Gastrocnemius medialis (tissue), 4 donors: Measurements from ENCODE around the gene CRYBG1.

ENCODE experiments used
- POLR2A ChIP-seq, 2 donors: fragments of 450-650 bp; IDR thresholded peaks; one replicate each; pipeline ENCODE4 v1.6.1; 2017; ENCODE audit warnings: antibody characterized with exemption in 2 of 2, mild to moderate bottlenecking in 2 of 2, moderate library complexity in 2 of 2
- TF ChIP-seq, protein P1 (sequence below), 5 experiments: fragments of 450-650 bp in 3 of 5; fragments of 200-600 bp in 2 of 5; sonication (generic) in 2 of 5; IDR thresholded peaks in 4 of 5; conservative IDR thresholded peaks in 1 of 5; 1 replicate in 4 of 5; 2 replicates in 1 of 5; pipeline ENCODE4 v1.5.1; 2016 to 2019; ENCODE audit warnings: antibody characterized with exemption in 5 of 5, mild to moderate bottlenecking in 3 of 5, moderate library complexity in 3 of 5

DNA sequence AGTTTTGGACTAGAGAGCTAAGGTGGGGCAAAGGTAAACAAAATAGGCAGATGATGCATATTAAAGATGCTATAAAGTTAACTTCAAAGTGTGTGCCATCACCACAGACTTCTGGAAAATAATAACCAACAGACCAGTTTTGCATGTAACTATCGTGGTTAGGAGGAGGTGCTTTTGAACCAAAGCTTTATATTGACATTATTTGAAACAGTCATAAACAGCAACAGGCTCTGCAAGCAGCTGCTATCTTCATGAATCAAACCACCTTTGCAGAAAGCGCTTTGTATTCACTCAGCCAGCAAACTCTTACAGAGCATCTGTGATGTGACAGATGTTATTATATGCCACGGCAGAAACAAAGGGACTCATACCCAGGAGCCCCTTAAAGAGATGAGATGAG is 81.9 kb downstream of the CRYBG1 start:
- no peak for TF ChIP-seq POLR2A (IDR thresholded peaks at IDR 0.05)
- TF ChIP-seq, protein P1, sequence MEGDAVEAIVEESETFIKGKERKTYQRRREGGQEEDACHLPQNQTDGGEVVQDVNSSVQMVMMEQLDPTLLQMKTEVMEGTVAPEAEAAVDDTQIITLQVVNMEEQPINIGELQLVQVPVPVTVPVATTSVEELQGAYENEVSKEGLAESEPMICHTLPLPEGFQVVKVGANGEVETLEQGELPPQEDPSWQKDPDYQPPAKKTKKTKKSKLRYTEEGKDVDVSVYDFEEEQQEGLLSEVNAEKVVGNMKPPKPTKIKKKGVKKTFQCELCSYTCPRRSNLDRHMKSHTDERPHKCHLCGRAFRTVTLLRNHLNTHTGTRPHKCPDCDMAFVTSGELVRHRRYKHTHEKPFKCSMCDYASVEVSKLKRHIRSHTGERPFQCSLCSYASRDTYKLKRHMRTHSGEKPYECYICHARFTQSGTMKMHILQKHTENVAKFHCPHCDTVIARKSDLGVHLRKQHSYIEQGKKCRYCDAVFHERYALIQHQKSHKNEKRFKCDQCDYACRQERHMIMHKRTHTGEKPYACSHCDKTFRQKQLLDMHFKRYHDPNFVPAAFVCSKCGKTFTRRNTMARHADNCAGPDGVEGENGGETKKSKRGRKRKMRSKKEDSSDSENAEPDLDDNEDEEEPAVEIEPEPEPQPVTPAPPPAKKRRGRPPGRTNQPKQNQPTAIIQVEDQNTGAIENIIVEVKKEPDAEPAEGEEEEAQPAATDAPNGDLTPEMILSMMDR (IDR thresholded peaks at IDR 0.05 in 4 of 5, conservative IDR thresholded peaks at IDR 0.05 in 1 of 5) = no peak
